Cardiac fibroblast (primary cell): ENCODE results near the gene SHKBP1.

Experiments used
- DNase-seq, 2 donors: peaks; one replicate each; pipeline versions ENCODE4 v3.0.0 to v3.0.0-alpha.2; 2010; ENCODE audit warnings: low read depth in 2 of 2
- H3K4me3 ChIP-seq, 2 donors: replicated peaks in 1 of 2; 1 replicate in 1 of 2; 2 replicates in 1 of 2; pipeline ENCODE4 v1.5.1; 2011; ENCODE audit warnings: low read depth in 2 of 2, low read length in 2 of 2, mild to moderate bottlenecking in 2 of 2, moderate library complexity in 1 of 2
- TF ChIP-seq, protein P1 (sequence below): IDR thresholded peaks from one replicate; pipeline ENCODE4 v1.5.1; 2011; ENCODE audit warnings: low read depth, mild to moderate bottlenecking, low read length, inconsistent platforms

Gene SHKBP1

DNA sequence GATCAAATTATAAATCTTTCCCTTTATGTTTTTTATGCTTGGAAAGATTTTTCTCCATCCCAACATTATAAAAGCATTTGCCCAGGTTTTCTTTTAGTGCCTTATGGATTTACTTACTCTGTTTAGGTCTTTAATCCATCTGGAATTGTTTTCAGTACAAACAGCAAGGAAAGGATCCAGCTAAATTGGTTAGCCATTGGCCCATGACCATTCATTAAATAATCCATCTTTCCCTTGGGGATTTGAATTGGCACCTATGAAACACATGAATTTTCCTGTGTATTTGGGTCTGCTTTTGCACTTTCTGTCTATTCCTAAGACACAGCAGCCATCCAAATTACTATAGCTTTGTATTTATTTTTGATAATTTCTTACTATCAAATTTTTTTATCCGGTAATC, 28.8 kb upstream of the SHKBP1 start:
- DNase-seq = no peak
- H3K4me3 ChIP-seq = no peak overlapping the region
- TF ChIP-seq, protein P1, sequence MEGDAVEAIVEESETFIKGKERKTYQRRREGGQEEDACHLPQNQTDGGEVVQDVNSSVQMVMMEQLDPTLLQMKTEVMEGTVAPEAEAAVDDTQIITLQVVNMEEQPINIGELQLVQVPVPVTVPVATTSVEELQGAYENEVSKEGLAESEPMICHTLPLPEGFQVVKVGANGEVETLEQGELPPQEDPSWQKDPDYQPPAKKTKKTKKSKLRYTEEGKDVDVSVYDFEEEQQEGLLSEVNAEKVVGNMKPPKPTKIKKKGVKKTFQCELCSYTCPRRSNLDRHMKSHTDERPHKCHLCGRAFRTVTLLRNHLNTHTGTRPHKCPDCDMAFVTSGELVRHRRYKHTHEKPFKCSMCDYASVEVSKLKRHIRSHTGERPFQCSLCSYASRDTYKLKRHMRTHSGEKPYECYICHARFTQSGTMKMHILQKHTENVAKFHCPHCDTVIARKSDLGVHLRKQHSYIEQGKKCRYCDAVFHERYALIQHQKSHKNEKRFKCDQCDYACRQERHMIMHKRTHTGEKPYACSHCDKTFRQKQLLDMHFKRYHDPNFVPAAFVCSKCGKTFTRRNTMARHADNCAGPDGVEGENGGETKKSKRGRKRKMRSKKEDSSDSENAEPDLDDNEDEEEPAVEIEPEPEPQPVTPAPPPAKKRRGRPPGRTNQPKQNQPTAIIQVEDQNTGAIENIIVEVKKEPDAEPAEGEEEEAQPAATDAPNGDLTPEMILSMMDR = no peak

DNA sequence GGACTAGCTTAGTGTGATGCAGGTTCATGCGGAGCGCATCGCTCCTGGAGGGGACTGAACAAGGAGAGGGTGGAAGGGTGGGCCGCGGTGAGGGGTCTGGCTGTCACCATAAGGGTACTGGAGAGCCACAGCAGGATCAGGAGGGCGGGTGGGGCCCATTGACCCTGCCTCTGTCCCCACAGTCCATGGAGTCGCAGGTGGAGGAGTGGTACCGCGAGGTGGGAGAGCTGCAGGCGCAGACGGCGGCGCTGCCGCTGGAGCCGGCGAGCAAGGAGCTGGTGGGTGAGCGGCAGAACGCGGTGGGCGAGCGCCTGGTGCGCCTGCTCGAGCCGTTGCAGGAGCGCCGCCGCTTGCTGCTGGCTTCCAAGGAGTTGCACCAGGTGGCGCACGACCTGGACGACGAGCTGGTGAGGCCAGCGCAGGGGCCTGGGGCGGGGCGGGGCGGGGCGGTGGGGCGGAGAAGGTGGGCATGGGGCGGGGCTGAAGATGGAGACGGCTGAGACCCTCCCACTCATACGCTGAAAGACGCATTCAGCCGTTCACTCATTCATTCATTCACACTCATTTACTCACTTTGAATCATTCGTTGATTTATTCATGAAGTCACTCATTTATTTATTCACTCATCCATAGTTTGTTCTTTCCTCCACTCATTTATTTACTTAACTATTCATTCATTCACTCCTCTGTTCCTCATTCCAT, 27.5 kb upstream of the SHKBP1 start:
- peak; percentile 45 to 53 for DNase-seq
- TF ChIP-seq, protein P1 = peak; percentile 47
- no peak overlapping the region for H3K4me3 ChIP-seq

DNA sequence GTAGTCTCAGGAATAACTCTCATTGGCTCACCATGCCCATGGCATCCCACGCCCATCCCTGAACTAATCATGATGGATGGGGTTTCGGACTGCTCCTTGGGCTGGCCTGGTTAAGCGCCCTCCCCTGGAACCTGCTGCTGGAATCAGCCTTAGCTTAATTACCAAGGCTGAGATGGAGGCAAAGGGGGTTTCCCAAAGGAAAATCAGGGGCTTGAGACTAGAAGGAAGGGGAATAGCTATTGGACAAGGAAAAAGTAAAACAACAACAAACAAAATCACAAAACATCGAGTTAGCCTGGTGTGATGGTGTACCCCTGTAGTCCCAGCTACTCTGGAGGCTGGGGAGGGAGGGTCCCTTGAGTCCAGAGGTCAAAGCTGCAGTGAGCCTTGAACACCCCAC, 25.7 kb upstream of the SHKBP1 start:
- H3K4me3 ChIP-seq = no peak overlapping the region
- DNase-seq = no peak
- TF ChIP-seq, protein P1 = no peak

DNA sequence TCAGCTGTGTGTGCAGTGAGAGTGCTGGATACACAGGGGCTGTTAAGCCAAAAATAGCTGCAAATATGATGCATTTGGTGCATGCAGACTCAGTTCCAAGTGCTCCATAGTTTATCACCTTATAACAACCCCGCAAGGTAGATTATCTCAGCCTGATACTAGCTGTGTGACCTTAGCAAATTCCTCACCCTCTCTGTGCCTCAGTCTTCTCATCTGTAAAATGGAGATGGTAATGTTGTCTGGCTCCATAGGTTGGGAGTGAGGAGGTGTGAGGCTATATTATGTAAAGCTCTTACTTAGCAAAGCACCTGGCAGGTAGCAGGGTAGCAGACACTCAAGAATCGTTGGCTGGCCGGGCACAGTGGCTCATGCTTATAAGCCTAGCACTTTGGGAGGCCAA, 23.8 kb upstream of the SHKBP1 start:
- TF ChIP-seq, protein P1 = no peak
- DNase-seq = no peak
- no peak overlapping the region for H3K4me3 ChIP-seq

DNA sequence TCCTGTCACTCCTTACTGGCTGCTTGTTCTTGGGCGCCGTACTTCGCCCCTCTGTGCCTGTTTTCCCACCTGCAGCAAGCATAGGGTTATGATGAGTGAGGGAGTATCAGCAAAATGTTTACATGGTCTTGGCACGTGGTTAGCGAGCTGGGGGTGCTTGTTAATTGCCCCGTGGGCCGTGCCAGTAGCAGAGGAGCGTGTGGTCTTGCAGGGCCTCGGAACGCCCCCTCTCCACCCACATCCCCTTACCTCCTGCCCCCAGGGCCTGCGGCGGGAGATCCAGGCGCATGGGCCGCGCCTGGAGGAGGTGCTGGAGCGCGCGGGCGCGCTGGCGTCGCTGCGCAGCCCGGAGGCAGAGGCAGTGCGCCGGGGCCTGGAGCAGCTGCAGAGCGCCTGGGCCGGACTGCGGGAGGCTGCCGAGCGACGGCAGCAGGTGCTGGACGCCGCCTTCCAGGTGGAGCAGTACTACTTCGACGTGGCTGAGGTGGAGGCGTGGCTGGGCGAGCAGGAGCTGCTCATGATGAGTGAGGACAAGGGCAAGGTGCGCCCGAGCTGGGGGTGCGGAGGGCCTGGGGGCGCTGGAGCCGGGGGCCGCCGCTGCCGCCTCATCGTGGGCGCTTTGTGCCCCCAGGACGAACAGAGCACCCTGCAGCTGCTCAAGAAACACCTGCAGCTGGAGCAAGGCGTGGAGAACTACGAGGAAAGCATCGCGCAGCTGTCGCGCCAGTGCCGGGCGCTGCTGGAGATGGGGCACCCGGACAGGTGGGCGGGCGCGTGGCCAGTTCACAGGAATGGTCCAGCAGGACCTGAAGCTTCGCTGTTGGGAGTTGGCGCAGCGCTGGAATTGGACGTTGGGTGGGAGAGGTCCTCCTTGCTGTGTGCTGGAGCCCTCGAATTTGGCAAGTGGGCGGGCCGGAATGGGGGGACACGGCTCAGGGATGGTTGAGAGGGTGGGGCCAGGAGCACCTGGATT, 22.5 kb upstream of the SHKBP1 start:
- H3K4me3 ChIP-seq = no peak overlapping the region
- no peak for DNase-seq
- TF ChIP-seq, protein P1 = no peak

DNA sequence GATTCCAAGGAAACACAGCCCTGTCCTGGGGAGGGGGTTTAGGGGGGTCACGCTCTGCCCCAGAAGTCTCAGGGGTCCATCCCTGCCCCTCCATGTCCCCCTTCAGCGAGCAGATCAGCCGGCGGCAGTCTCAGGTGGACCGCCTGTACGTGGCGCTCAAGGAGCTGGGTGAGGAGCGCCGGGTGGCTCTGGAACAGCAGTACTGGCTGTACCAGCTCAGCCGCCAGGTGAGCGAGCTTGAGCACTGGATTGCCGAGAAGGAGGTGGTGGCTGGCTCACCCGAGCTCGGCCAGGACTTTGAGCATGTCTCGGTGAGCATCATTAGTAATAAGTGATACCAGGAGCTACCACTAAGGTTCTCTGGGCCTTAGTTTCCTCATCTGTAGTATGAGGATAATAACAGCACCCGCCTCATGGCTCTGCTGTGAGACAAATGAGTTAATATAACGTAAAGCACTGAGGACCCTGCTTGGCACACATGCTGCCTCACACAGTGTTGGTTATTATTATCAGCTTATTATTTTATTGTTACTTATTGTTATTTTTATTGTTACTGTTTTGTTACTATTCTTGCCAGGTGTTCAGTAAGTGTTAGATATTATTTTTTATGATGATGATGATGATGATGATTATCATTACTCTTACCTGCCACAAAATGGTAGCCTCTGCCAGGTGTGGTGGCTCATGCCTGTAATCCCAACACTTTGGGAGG, 20.5 kb upstream of the SHKBP1 start:
- H3K4me3 ChIP-seq = no peak overlapping the region
- TF ChIP-seq, protein P1 = no peak
- DNase-seq = no peak
